Measurements from ENCODE around the gene NOXA1. TPM values are rescaled to one million over a fixed set of nuclear protein-coding genes. Genes with fewer than 3 reads are reported as not detected.

NOXA1 gene
- total and polyA plus RNA-seq, 2 of the 8 experiments (the other 6 are each of a cell fraction or from before 2014, with no cell fraction given): 0.34 to 0.91 TPM

DNA sequence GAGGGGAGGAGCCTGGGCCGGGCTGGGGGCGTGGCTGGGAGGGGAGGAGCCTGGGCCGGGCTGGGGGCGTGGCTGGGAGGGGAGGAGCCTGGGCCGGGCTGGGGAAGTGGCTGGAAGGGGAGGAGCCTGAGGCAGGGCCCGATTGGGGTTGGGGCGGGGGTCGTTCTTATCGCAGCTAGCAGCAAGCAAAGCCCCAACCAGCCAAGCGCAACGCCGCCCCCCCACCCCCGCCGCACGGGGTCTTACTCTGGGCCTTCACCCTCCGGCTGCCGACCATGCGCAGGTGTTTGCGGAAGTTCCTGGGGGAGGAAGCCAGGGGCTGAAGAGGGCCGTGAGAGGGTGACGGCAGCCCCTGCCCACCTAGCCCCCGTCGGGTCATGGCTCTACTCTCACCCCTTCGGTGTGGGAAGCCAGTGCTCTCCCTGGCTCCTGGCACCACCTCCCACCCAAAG, 31.0 kb downstream of the NOXA1 start:
- Histone ChIP-seq H3K36me3 (ENCODE audit: control insufficient read depth in 2 of 4, insufficient read depth in 4 of 4, low read length in 3 of 4) (peaks cover 4 to 18% (median 7%) of the 10 kb centered on the region in 4 experiments; a peak in 7 of 8 replicates), H4K91ac (replicated peaks; ENCODE audit: insufficient read length, low read length) (peak overlapping the region; percentile 5)

More for the DNA sequence above, 31.0 kb downstream of the NOXA1 start:
- H3K18ac ChIP-seq (ENCODE audit: extremely low read depth, low read length): peak overlapping the region; percentile 83
- H4K20me1 ChIP-seq (replicated peaks in 1 of 2; ENCODE audit: control insufficient read depth in 1 of 2, insufficient read depth in 2 of 2, low read length in 2 of 2): peaks cover 0 to 13% of the 10 kb centered on the region in 2 experiments
- H3K79me1 ChIP-seq (ENCODE audit: low read depth, low read length): peaks cover 3% of the 10 kb centered on the region; the same call in 1 of the 2 replicates
- H3K9ac ChIP-seq (replicated peaks in 1 of 4; ENCODE audit: extremely low read depth in 1 of 4, low read depth in 3 of 4, low read length in 3 of 4): peak overlapping the region in 1 of 4 experiments; percentile 46; a peak in 2 of 7 replicates
- H2BK12ac ChIP-seq (ENCODE audit: low read depth, low read length): 0 out of 2 replicates have a peak overlapping the region, but pooled peaks have one; percentile 50
- H3K9me3 ChIP-seq (ENCODE audit: insufficient read depth in 2 of 2, low read depth in 1 of 2, low read length in 1 of 2): no peaks in the 10 kb centered on the region
- H3K14ac ChIP-seq (ENCODE audit: insufficient read length): no peak overlapping the region
- no peaks in the 10 kb centered on the region; a peak in 1 of 4 replicates for H3K79me2 ChIP-seq (ENCODE audit: control insufficient read depth in 1 of 2, insufficient read depth in 2 of 2, low read length in 2 of 2)
- H3K27ac ChIP-seq (ENCODE audit: low read depth, low read length): 0 out of 2 replicates have a peak overlapping the region, but pooled peaks have one; percentile 30
- H3K56ac ChIP-seq (replicated peaks; ENCODE audit: insufficient read length, low read depth, low read length): peak overlapping the region; percentile 73
- POLR2A ChIA-PET (ENCODE audit: partially characterized antibody): interaction anchor here (1.1 to 3.6 kb wide), 6 partner anchors 8 to 214 kb away, joined by 3 to 28 read pairs (median 4); partner anchors contain the start of genes ENTPD8 and TUBB4B
- no peak overlapping the region for H2AFZ ChIP-seq (ENCODE audit: low read length)
- peaks cover 0 to 22% (median 17%) of the 10 kb centered on the region in 4 experiments; a peak in 6 of 7 replicates for H3K4me1 ChIP-seq (replicated peaks in 1 of 4; ENCODE audit: control insufficient read depth in 3 of 4, insufficient read depth in 4 of 4, low read length in 3 of 4)
- no peak overlapping the region; the same call in 1 of the 2 replicates for H2AK5ac ChIP-seq (ENCODE audit: low read depth, low read length)
- H2BK5ac ChIP-seq (ENCODE audit: low read depth, low read length): peak overlapping the region; percentile 71; the same call in 1 of the 2 replicates
- no peak for TF ChIP-seq NANOG (IDR thresholded peaks at IDR 0.05; ENCODE audit: insufficient read depth, low read depth, low read length, poor library complexity, severe bottlenecking)
- no peak for TF ChIP-seq BRCA1 (IDR thresholded peaks at IDR 0.05; ENCODE audit: low read depth, low read length)
- no peak for TF ChIP-seq GABPA (IDR thresholded peaks at IDR 0.05; ENCODE audit: borderline replicate concordance, insufficient read depth, low read length)
- H3K27me3 ChIP-seq (replicated peaks in 1 of 4; ENCODE audit: control insufficient read depth in 3 of 4, extremely low read depth in 1 of 4, insufficient read depth in 3 of 4, low read length in 3 of 4): no peaks in the 10 kb centered on the region; a peak in 2 of 7 replicates
- no peak overlapping the region for H3K4ac ChIP-seq (replicated peaks; ENCODE audit: insufficient read length, low read depth, low read length)
- FAIRE-seq (no peak), DNase-seq (ENCODE audit: low read depth in 1 of 2, low spot score in 2 of 2) (peak in 1 of 2 experiments; percentile 86)
- peaks cover 13% of the 10 kb centered on the region; the same call in 1 of the 2 replicates for H3K23me2 ChIP-seq (ENCODE audit: low read depth, low read length)
- H3K4me2 ChIP-seq (ENCODE audit: insufficient read depth in 1 of 2, low read depth in 2 of 2, low read length in 2 of 2): peak overlapping the region; percentile 56 to 67
- peak overlapping the region; percentile 92; the same call in 1 of the 2 replicates for H2BK15ac ChIP-seq (ENCODE audit: low read length)
- peak overlapping the region; percentile 57 for H4K8ac ChIP-seq (ENCODE audit: extremely low read depth, insufficient read depth, low read length)
- no peak overlapping the region for H3K23ac ChIP-seq (ENCODE audit: insufficient read length)
- CTCF ChIA-PET (ENCODE audit: partially characterized antibody): interaction anchor here (1.3 to 2.5 kb wide), 2 partner anchors 8 to 10 kb away, joined by 6 to 13 read pairs; no protein-coding TSS in a partner anchor
- H4K5ac ChIP-seq (ENCODE audit: insufficient read length, low read depth, low read length): no peak overlapping the region
- H2BK120ac ChIP-seq (replicated peaks; ENCODE audit: low read depth, low read length): no peak overlapping the region
- H2BK20ac ChIP-seq (ENCODE audit: low read length): no peak overlapping the region
- 28% methylated on average over 6 of the region's 24 CpGs; no CpG with 5 or more reads in 1 of the 2 experiments for WGBS, 2 experiments (ENCODE audit: extremely low coverage in 1 of 2, insufficient coverage in 1 of 2, insufficient read length in 1 of 2, insufficient replicate concordance in 2 of 2, low coverage in 1 of 2, low lambda C conversion rate in 2 of 2, missing lambda C conversion rate in 1 of 2)
- H3K4me3 ChIP-seq (ENCODE audit: extremely low read depth in 1 of 4, insufficient read depth in 2 of 4, low read depth in 3 of 4, low read length in 4 of 4): peak overlapping the region; percentile 23 to 56 (median 29); a peak in 7 of 8 replicates
